GM12874 (cell line): Measurements from ENCODE around the gene SEC16A.

ENCODE experiments used
- CTCF ChIP-seq: IDR thresholded peaks from 2 replicates; pipeline ENCODE4 v1.5.1; 2011; ENCODE audit warnings: low read depth, mild to moderate bottlenecking, control low read depth, low read length, moderate library complexity; ENCODE audit not compliant: insufficient read depth

The SEC16A gene

GRCh38 chr9:136482793-136483588 lies at the start of gene SEC16A:
SEC16A (minus strand) TSS chr9:136483040; CDS start chr9:136477615, 5,425 bp downstream.
- no peak for TF ChIP-seq CTCF

GRCh38 chr9:136531904-136532798 lies 49.3 kb upstream of the SEC16A start:
- TF ChIP-seq CTCF = no peak

- TF ChIP-seq CTCF = no peak
Observed at GRCh38 chr9:136531186-136531903, 48.5 kb upstream of the SEC16A start.

GRCh38 chr9:136530461-136531089 lies 47.7 kb upstream of the SEC16A start:
- TF ChIP-seq CTCF = no peak

GRCh38 chr9:136529516-136530460 lies 46.9 kb upstream of the SEC16A start:
- no peak for TF ChIP-seq CTCF

- TF ChIP-seq CTCF = no peak
Observed at GRCh38 chr9:136528716-136529341, 46.0 kb upstream of the SEC16A start.
